GM12891 (cell line): ENCODE measurements around the gene HOXA13.

Experiments
- DNase-seq: peaks from one replicate; pipeline ENCODE4 v3.0.0; 2011; ENCODE audit warnings: low spot score; ENCODE audit not compliant: insufficient read length
- FAIRE-seq: peaks from 2 replicates; lab custom pipeline; 2011; peaks lifted over from hg19 to GRCh38; lab: Jason Lieb, UNC
- PAX5 ChIP-seq: IDR thresholded peaks from 2 replicates; pipeline ENCODE4 v1.6.1; 2011; ENCODE audit warnings: low read length, moderate library complexity, mild to moderate bottlenecking; ENCODE audit not compliant: insufficient read depth, severe bottlenecking
- POLR2A ChIP-seq: IDR thresholded peaks from 2 replicates; pipeline ENCODE4 v1.6.1; 2011; ENCODE audit warnings: low read depth, low read length, control low read depth
- POLR2AphosphoS5 ChIP-seq: IDR thresholded peaks from 2 replicates; pipeline ENCODE4 v1.6.1; 2011; ENCODE audit warnings: low read depth, low read length, control low read depth
- POU2F2 ChIP-seq: IDR thresholded peaks from 2 replicates; pipeline ENCODE4 v1.6.1; 2011; ENCODE audit warnings: low read depth, mild to moderate bottlenecking, control low read depth, low read length, moderate library complexity
- SPI1 ChIP-seq: IDR thresholded peaks from 2 replicates; pipeline ENCODE4 v1.6.1; 2011; ENCODE audit warnings: low read depth, low read length, control low read depth
- TAF1 ChIP-seq: IDR thresholded peaks from 2 replicates; pipeline ENCODE4 v1.6.1; 2011; ENCODE audit warnings: low read depth, low read length, control low read depth

The HOXA13 gene

GRCh38 chr7:27175626-27176523 lies 24.0 kb downstream of the HOXA13 start:
- DNase-seq = no peak
- TF ChIP-seq PAX5 (no peak), POLR2A (no peak), POLR2AphosphoS5 (no peak), TAF1 (no peak), SPI1 (no peak), POU2F2 (no peak)
- no peak for FAIRE-seq

- no peak for TF ChIP-seq TAF1
- TF ChIP-seq POU2F2 = no peak
- TF ChIP-seq POLR2AphosphoS5 = no peak
- DNase-seq (no peak), FAIRE-seq (no peak)
These were observed 24.8 kb downstream of the HOXA13 start for GRCh38 chr7:27174874-27175625.

GRCh38 chr7:27173956-27174873 lies 25.7 kb downstream of the HOXA13 start, which contains the start of gene HOXA10:
TSS of gene HOXA10 (minus strand) at chr7:27174320. CDS start at chr7:27174306, 14 bp downstream.
- DNase-seq = no peak
- no peak for TF ChIP-seq POU2F2
- no peak for FAIRE-seq

DNA sequence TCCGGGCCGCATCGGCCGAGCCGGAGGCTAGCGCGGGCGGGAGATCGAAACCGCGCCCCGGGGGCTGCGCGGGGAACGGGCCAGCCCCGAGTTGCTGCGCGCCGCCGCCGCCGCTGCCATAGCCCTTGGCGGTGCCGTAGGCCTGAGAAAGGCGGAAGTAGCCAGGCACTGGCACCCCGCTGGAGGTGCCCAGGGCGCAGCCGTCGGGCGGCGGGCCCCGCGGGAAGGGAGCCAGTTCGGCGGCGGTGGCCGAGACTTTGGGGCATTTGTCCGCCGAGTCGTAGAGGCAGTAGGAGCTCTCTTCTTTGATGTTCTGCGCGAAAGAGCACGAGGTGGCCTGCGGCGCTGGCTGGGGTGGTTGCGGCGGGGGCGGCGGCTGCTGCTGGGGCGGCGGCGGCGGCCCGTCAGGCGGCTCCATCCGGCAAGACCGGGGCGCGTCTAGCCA lies 26.4 kb downstream of the HOXA13 start:
- DNase-seq = no peak
- no peak for FAIRE-seq
- TF ChIP-seq TAF1 (no peak), SPI1 (no peak), POLR2A (no peak), POLR2AphosphoS5 (no peak), PAX5 (no peak), POU2F2 (no peak)

- no peak for DNase-seq
- TF ChIP-seq POU2F2 = no peak
- TF ChIP-seq PAX5 = no peak
- no peak for TF ChIP-seq TAF1
- TF ChIP-seq SPI1 = no peak
- TF ChIP-seq POLR2A = no peak
- no peak for TF ChIP-seq POLR2AphosphoS5
- FAIRE-seq = no peak
These were observed 26.9 kb downstream of the HOXA13 start for GRCh38 chr7:27172823-27173510.

DNA sequence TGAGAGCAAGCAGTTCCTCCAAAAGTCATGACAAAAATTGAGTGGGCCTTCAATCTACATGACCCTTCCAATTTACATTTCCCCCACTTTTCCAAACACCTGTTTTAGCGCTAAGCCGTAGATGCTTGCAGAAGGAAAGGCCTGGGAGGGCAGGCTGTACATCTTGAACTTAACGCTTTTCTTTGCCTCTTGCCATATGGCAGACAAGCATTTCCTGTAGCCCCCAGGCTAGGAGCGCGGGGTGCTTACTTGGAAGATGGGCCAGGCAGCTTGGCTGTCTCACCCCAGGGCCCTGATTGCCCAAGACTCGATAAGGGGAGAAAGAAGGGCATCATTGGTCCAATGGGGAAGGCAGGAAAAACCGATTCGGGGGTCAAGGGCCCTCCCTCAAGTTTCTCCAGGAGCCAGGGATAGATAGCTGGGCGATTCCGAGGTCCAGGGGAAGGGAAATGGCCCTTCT lies 27.5 kb downstream of the HOXA13 start:
- no peak for FAIRE-seq
- TF ChIP-seq TAF1 (no peak), POU2F2 (no peak), PAX5 (no peak), SPI1 (no peak), POLR2AphosphoS5 (no peak), POLR2A (no peak)
- DNase-seq = no peak

GRCh38 chr7:27171637-27172314 lies 28.1 kb downstream of the HOXA13 start:
- no peak for FAIRE-seq
- DNase-seq = no peak

GRCh38 chr7:27171325-27171636 lies 28.6 kb downstream of the HOXA13 start:
- FAIRE-seq (no peak), DNase-seq (no peak)
- TF ChIP-seq POLR2AphosphoS5 (no peak), POU2F2 (no peak), PAX5 (no peak), POLR2A (no peak), SPI1 (no peak), TAF1 (no peak)

More at GRCh38 chr7:27171637-27172314, 28.1 kb downstream of the HOXA13 start:
- TF ChIP-seq POU2F2 (no peak), TAF1 (no peak), POLR2A (no peak), PAX5 (no peak), POLR2AphosphoS5 (no peak), SPI1 (no peak)
